GM12875 (cell line): ENCODE measurements around the gene PADI1.

ENCODE experiments used
- H3K4me3 ChIP-seq: one replicate; pipeline ENCODE4 v1.5.1; 2011; ENCODE audit warnings: low read depth, low read length, control low read depth
- CTCF ChIP-seq: IDR thresholded peaks from 2 replicates; pipeline ENCODE4 v1.5.1; 2011; ENCODE audit warnings: low read depth, mild to moderate bottlenecking, control low read depth, inconsistent platforms, low read length, moderate library complexity, borderline replicate concordance; ENCODE audit not compliant: insufficient read depth

Gene PADI1

GRCh38 chr1:17260738-17261137 lies 55.8 kb downstream of the PADI1 start:
- H3K4me3 ChIP-seq = no peak overlapping the region
- TF ChIP-seq CTCF = no peak

GRCh38 chr1:17263936-17264335 lies 59.0 kb downstream of the PADI1 start:
- no peak for TF ChIP-seq CTCF
- no peak overlapping the region for H3K4me3 ChIP-seq

- H3K4me3 ChIP-seq = no peak overlapping the region
- TF ChIP-seq CTCF = no peak
Observed at GRCh38 chr1:17264470-17264869, 59.5 kb downstream of the PADI1 start.

- H3K4me3 ChIP-seq = no peak overlapping the region
- TF ChIP-seq CTCF = no peak
Observed at GRCh38 chr1:17265162-17265561, 60.2 kb downstream of the PADI1 start.

- no peak for TF ChIP-seq CTCF
- no peak overlapping the region for H3K4me3 ChIP-seq
Observed at GRCh38 chr1:17265950-17266349, 61.0 kb downstream of the PADI1 start.

- no peak for TF ChIP-seq CTCF
Observed at GRCh38 chr1:17270891-17271765, 66.2 kb downstream of the PADI1 start.

GRCh38 chr1:17272066-17272465 lies 67.1 kb downstream of the PADI1 start:
- H3K4me3 ChIP-seq = no peak overlapping the region
- no peak for TF ChIP-seq CTCF

More at GRCh38 chr1:17270891-17271765, 66.2 kb downstream of the PADI1 start:
- H3K4me3 ChIP-seq = no peak overlapping the region
